HCT116 (cell line): ENCODE measurements around the gene CXorf38.
"Not testable (repeated sequence)": the region's sequence is repeated elsewhere in the genome, so short reads cannot be mapped to it uniquely, and the experiment has no call there.

ENCODE experiments used
- CTCF ChIP-seq, 3 experiments: fragments of 200-600 bp in 1 of 3; sonication (generic) in 1 of 3; IDR thresholded peaks in 2 of 3; conservative IDR thresholded peaks in 1 of 3; 2 replicates each; pipeline ENCODE4 v1.5.1; 2012 to 2017; ENCODE audit warnings: low read depth in 2 of 3, low read length in 2 of 3, antibody characterized with exemption in 1 of 3, borderline replicate concordance in 1 of 3, control low read depth in 1 of 3, mild to moderate bottlenecking in 1 of 3, mixed read lengths in 1 of 3, mixed run types in 1 of 3, moderate library complexity in 1 of 3; ENCODE audit not compliant: insufficient read depth in 1 of 3
- RAD21 ChIP-seq: IDR thresholded peaks from 2 replicates; pipeline ENCODE4 v1.6.1; 2012; ENCODE audit warnings: low read depth, mild to moderate bottlenecking

- TF ChIP-seq CTCF (IDR thresholded peaks at IDR 0.05 in 2 of 3, conservative IDR thresholded peaks at IDR 0.05 in 1 of 3; ENCODE audit: borderline replicate concordance in 1 of 3, insufficient read depth in 1 of 3, low read depth in 2 of 3, low read length in 2 of 3); RAD21: not testable (repeated sequence)
Measured at GRCh38 chrX:40587623-40588022, 59.7 kb downstream of the CXorf38 start.
